COLO829 (cell line): Measurements from ENCODE around the gene PNN.
"Not testable (repeated sequence)": the region's sequence is repeated elsewhere in the genome, so short reads cannot be mapped to it uniquely, and the experiment has no call there.

Experiments used
- DNase-seq: peaks from one replicate; pipeline ENCODE4 v3.0.0; 2012; ENCODE audit warnings: low spot score

PNN gene

DNA sequence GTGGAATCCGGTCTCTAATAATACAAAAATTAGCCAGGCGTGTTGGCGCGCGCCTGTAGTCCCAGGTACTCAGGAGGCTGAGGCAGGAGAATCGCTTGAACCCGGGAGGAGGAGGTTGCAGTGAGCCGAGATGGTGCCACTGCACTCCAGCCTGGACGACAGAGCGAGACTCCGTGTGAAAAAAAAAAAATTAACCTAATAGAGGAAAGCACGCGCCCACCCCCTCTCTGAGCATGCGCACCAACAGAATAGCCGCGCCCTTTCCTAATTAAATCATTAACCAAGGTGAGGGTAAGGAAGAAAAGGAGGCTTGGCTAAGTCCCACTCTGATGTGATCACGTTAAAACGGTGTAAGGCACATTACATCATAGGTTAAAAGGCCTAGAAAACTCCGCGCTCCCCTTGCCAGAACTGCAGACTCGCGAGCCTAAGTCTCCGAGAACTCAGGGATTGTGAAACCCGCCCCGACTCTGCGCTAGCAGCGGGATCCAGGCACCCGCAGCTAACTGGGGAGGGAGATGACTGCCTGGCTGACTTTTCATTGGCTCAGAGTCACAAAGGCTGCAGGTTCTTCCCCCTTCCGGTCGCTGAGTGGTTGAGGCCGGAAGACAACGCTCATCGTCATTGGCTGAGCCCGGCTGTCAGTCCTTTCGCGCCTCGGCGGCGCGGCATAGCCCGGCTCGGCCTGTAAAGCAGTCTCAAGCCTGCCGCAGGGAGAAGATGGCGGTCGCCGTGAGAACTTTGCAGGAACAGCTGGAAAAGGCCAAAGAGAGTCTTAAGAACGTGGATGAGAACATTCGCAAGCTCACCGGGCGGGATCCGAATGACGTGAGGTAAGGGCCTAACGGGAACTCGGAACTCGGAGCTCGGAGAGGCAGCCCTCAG lies at the start of gene PNN:
Gene PNN (plus strand): TSS at position 695 of the 885 bp plus-strand sequence. CDS start 26 bp downstream, at position 721.
- peak; percentile 96 for DNase-seq

DNA sequence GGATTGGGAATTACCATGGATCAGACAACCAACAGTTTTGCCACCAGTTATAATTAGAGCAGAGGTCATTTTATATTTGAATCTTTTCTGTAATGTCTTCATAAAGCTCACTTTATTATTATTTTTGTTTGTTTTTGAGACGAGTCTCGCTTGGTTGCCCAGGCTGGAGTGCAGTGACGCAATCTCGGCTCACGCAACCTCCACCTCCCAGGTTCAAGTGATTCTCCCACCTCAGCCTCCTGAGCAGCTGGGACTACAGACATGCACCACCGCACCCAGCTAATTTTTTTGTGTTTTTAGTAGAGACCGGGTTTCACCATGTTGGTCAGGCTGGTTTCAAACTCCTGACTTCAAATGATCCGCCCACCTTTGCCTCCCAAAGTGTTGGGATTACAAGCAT lies 37.2 kb upstream of the PNN start:
- DNase-seq = not testable (repeated sequence)

DNA sequence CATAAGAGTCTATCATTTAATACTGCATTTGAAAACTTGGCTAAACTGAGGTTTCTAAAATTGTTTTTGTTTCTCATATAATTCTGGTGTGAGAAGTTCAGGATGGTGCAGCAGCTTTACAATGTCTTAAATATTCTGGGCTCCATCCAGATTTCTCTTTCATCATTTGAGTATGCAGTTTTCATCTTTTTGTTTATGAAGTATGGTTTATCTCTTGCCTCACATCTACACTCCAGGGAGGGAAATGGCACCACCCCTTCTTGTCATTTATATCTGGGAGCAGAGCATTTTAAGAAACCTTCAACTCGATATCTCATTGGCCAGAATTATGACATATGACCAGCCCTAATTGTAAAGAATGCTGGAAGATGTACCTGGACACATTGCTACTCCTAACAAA lies 36.6 kb upstream of the PNN start:
- no peak for DNase-seq

DNA sequence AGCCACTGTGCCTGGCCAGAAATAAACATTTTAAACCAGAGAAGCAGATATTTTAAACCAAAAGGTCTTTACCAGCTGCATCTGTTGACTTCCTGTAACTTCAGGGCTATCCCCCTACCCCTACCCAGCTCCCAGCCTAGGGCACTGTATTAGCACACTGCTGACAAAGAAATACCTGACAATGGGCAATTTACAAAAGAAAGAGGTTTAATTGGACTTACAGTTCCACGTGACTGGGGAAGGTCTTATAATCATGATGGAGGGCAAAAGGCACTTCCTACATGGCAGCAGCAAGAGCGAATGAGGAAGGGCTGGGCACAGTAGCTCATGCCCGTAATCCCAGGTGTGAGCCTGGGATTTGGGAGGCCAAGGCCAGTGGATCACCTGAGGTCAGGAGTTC lies 34.9 kb upstream of the PNN start:
- DNase-seq = no peak

DNA sequence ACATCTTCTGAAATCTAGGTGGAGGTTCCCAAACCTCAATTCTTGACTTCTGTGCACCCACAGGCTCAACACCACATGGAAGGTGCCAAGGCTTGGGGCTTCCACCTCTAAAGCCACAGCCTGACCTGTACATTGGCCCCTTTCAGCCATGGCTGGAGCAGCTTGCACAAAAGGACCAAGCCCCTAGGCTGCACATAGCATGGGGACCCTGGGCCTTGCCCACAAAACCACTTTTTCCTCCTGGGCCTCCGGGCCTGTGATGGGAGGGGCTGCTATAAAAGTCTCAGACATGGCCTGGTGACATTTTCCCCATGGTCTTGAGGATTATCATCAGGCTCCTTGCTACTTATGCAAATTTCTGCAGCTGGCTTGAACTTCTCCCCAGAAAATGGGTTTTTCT lies 33.4 kb upstream of the PNN start:
- DNase-seq = not testable (repeated sequence)

DNA sequence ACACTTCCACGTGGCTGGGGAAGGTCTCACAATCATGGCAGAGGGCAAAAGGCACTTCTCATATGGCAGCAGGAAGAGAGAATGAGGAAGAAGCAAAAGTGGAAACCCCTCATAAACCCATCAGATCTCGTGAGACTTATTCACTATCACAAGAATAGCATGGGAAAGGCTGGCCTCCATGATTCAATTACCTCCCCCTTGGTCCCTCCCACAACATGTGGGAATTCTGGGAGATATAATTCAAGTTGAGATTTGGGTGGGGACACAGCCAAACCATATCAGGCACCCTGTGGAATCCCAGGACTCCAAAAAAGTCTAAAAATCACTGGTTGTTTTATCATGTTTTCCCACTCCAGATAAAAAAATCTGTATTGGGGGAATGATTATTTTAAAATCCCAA lies 31.8 kb upstream of the PNN start:
- not testable (repeated sequence) for DNase-seq

DNA sequence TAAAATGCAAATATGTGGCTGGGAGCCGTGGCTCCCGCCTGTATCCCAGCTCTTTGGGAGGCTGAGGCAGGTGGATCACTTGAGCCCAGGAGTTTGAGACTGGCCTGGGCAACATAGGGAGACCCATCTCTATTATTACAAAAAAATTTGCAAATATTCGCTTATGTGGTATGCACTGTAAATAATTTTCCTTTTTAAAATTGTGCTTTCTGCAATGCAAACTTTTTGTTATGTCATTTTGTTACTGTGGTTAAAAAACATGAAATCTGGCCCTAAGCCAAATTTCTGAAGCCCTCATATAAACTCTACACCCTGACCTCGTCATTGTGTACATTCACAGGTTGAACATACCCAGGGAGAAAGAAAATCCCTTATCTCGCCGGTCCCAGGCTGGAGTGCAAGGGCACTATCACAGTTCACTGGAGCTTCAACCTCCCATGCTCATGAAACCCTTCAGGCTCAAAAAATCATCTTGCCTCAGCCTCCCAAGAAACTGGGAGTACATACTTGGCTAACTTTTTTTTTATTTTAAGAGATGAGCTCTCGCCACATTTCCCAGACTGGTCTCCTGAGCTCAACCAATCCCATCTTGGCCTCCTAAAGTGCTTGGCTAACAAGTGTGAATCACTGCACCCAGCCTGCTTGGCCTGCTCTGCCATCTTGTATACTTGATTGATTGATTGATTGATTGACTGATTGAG lies 29.6 kb upstream of the PNN start:
- DNase-seq = no peak

DNA sequence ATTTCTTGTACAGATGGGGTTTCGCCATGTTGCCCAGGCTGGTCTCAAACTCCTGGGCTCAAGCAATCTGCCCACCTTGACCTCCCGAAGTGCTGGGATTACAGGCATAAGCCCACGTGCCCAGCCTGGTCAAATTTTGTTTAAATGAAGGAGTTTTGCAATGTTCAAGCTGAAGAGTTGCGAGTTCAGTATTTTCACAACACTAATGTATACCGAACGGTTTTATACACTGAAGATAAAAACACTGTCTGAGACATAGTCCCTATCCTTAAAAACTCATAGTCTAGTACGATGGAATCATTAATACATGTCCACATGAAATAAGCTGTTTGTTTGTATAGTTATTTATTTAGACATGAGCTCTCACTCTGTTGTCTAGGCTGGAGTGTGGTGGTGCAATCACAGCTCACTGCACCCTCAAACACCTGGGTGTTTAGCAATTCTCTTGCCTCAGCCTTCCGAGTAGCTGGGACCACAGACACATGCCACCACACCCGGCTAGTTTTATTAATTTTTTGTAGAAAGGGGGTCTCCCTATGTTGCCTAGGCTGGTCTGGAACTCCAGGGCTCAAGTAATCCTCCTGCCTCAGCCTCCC lies 20.4 kb upstream of the PNN start:
- DNase-seq = no peak

DNA sequence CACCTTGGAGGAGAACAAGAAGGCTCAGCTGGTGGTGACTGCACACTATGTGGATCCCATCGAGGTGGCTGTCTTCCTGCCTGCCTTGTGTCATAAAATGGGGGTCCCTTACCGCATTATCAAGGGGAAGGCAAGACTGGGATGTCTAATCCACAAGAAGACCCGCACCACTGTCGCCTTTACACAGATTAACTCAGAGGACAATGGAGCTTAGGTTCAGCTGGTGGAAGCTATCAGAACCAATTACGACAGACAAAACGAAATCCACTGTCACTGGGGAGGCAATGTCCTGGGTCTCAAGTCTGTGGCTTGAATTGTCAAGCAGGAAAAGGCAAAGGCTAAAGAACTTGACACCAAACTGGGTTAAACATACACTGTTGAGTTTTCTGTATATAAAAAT lies 17.6 kb upstream of the PNN start:
- DNase-seq = no peak

DNA sequence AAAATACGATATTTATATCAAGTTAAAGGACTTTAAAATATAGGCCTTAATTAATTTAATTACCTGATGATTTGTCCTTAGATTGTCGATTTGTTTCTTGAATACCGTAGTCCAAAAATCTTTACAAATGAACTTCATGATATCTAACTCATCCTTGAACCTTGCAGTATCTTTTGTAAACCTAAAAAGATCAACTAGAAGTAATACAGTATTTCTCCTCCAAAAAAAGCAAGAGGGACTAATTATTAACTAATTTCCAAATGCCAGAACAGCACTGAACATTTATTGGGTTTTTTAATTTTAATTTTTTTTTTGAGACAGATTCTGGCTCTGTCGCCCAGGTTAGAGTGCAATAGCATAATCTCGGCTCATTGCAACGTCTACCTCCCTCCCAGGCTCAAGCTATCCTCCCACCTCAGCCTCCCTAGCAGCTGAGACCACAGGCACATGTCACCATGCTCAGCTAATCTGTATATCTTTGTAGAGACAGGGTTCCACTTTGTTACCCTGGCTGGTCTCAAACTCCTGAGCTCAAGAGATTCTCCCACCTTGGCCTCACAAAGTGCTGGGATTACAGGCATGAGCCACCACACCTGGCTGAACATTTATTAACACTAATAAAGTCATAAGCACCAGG lies 16.7 kb upstream of the PNN start:
- no peak for DNase-seq

DNA sequence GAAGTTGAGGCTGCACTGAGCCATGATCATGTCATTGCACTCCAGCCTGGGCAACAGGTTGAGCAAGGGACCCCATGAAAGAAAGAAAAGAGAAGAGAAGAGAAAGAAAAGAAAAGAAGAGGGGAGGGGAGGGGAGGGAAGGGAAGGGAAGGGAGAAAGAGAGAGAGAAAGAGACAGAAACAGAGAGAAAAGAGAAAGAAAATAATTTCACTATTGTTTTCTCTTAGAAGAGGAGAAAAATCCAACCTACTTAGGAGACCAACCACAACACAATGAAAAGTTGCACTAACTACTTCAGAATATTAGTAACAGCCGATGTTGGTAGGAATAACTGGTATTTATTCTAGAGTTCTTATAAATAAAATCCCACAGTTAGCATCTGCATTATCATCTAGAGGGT lies 14.6 kb upstream of the PNN start:
- no peak for DNase-seq

DNA sequence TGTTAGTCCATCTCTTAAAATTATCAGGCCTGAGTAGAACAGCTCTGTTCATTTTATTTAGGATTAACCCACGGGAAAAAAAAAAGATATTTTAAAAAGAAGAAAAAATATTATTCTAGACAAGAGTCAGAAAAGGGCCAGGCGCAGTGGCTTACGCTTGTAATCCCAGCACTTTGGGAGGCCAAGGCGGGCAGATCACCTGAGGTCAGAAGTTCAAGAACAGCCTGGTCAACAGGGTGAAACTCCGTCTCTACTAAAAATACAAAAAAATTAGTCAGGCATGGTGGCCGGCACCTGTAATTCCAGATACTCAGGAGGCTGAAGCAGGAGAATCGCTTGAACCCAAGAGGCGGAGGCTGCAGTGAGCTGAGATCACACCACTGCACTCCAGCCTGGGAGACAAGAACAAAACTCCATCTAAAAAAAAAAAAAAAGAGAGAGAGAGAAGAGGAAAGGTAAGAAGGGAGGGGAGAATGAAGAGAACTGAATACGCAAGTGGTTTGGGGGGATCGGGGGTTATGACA lies 7.2 kb upstream of the PNN start:
- not testable (repeated sequence) for DNase-seq

DNA sequence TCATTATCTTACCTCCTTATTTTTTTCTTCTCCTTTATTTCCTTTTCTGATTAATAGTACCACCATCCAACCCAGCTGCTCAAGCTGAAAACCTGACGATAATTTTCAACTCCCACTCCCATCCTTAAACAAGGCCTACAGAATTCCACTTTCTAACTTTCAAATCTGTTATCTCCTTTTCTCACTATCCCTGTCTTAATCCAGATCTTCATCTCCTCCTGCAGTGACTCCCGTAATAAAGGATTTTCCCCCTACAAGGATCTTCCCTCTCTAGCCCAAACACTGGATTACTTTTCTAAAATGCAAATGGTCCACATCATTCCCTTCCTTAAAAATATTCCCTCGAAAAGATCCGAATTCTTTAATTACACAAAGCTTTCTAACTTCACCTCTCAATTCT lies 6.5 kb upstream of the PNN start:
- DNase-seq = no peak

DNA sequence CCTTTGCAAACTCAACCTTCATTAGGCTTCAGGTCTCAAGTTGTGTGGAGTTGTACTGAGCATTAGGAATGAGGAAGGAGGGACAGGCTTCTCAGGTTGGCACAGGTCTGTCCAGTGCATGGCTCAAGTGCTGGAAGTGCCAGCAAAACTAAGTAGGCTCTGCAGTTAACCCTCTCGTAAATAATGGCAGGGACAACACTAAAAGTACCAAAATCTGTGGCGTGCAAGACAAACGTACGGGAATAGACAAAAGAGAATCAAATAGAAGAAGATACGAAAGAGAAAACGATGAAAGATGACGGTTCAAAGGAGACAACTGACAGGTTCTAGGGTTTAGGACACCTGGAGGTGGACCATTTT lies 5.5 kb upstream of the PNN start:
- DNase-seq = no peak

DNA sequence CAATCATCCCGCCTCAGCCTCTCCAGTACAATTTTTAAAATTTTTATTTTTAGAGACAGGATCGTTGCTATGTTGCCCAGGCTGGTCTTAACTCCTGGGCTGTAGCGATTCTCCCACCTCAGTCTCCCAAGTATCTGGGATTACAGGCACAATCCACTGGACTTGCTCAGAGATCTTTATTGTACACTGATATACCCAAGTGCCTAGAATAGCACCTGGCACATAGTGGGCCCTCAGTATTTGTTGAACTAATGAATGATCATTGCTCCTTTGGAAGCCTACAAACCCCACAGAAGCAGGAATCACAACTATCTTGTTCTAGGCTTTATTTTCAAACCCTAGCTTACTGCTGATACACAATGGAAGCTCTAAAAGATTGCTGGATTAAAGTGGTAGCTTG lies 1.9 kb upstream of the PNN start:
- DNase-seq = no peak

DNA sequence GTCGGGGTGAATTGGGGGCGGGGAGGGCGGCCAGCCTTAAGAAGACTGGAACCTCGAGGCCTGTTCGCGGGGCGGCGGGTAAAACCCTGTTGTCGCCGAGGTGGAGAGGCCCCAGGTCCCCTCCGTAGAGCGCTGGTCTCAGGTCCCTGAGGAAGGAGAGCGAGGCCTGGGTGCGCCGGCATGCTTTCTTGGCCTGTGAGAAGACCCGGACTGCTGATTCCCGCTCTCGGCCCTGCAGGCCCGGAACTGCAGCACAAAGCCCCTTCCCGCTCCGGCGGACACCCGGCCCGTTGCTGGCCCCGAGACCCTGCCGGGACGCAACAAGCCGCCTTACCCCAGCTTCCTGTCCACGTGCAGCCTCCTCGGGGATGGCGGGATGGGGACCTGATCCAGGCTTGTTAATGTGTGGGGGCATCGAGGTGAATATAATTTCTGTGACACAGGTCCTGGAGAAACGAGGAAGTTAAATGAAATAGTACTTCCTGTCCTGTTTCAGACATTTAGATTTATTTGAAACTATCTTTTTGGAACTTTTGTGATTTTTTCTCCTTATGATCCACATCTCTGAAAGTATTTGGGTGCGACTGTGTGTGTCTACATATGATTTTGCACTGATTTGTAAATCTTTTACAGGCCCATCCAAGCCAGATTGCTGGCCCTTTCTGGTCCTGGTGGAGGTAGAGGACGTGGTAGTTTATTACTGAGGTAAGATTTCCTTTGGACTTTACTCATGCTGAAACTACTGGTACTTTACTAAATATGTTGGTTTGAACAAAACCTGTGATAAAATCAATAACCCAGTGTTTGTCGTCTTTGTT lies 600 bp downstream of the PNN start:
- no peak for DNase-seq

DNA sequence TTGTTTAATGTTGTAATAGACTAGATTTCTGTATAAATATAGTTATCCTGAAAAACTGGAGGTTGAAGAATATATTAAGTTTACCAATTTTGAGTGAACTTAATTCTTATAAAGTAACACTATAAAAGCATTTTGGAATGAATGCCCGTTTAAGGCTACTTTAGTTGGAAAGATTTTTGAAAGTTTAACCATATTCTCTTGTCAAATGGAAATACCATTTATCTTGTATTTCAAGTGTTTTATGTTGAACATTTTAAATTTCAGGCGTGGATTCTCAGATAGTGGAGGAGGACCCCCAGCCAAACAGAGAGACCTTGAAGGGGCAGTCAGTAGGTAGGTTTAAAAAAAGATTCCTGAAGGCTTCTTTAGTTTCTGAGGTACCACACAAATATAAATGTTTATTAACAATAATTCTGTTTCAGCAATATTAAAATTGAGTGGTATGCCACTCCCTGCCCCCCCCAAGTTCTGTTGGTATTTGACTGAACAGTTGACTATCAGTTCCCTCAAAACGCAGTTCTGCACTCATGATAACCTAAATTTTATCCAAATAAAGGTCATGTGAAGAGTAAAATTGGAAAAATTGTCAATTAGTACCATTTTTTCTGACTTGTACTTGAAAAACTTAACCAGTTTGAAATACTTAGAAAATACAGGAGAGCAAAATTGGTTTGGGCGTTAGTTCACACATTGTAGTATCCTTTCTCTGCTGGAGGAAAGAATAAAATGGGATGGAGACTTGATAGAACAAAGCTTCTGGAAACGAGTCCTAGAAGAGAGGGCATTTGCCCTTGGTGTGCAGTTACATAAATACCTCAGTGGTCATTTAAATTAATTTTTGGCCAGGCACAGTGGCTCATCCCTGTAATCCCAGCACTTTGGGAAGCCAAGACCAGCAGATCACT lies 1.5 kb downstream of the PNN start:
- DNase-seq = no peak

DNA sequence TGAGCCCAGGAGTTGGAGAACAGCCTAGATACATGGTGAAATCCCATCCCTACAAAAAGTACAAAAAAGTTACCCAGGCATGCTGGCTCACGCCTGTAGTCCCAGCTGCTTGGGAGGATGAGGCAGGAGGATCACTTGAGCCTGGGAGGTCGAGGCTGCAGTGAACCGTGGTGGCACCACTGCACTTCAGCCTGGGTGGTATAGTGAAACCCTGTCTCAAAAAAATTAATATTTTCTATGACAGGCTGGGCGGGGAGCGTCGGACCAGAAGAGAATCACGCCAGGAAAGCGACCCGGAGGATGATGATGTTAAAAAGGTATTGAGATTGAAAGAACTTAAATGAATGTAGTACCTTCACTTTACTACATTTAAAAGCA lies 2.1 kb downstream of the PNN start:
- no peak for DNase-seq

DNA sequence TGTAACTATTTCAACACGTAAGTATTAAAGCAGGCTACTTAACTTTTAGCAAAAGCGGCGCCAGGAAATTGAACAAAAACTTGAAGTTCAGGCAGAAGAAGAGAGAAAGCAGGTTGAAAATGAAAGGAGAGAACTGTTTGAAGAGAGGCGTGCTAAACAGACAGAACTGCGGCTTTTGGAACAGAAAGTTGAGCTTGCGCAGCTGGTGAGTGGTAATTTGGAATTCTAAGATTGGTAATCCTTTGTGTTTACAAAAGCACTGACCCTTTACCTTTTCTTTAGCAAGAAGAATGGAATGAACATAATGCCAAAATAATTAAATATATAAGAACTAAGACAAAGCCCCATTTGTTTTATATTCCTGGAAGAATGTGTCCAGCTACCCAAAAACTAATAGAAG lies 4.0 kb downstream of the PNN start:
- no peak for DNase-seq

DNA sequence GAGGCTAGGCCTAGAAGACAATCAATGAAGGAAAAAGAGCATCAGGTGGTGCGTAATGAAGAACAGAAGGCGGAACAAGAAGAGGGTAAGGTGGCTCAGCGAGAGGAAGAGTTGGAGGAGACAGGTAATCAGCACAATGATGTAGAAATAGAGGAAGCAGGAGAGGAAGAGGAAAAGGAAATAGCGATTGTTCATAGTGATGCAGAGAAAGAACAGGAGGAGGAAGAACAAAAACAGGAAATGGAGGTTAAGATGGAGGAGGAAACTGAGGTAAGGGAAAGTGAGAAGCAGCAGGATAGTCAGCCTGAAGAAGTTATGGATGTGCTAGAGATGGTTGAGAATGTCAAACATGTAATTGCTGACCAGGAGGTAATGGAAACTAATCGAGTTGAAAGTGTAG lies 5.5 kb downstream of the PNN start:
- no peak for DNase-seq
